HG02678 (cell line): ENCODE measurements around the gene CLCA2.

Experiments
- ATAC-seq: cut with Tn5 transposase; IDR thresholded peaks from one replicate; pipeline ENCODE4 v1.9.1; 2021; ENCODE audit warnings: mild to moderate bottlenecking, moderate library complexity; ENCODE audit not compliant: unreplicated experiment

Gene CLCA2

DNA sequence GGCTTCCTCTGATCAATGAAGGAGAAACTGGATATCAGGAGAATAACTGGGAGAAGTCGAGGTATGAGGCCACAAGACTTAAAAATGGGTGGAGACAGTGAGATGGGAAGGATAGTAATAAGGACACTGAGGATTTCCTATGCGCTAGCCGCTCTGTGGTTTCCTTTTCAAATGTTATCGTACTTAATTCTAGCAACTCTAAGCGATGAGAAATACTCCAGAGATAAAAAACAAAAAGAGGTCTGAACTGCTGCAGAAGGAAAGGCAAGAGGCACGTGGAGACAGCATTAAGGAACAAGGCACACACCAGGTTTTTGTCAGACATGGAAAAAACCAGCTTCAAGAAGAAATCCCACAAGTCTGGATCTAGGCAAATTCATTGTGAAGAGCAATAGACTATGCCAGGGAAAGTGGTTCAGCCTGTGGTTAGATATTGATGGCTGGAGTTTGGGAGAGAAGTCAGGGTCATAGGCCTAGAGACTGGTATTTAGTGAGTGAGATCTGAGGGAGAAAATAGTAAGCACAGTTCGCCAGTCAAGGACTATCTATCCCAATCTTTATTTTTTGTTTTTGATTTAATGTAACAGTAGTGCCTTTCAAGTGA lies 5.3 kb downstream of the CLCA2 start:
- no peak for ATAC-seq

DNA sequence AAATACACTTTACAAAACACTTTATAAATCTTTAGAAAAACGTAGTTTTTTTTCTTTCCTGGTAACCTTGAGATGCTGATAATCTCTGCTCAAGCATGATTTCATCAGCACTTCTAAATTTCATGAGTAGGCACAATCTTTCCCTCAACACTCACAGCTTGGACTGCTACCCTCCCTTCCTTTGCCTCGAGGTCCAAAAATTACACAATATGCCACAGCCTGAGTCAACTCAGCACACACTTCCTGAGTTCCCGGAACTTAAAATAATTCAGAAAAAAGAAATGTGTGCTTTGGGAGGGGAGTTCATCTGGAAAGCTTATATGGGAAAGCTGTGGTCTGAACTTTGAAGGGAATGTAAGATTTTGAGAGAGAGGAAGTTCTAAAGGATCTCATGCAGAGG lies 5.9 kb downstream of the CLCA2 start:
- no peak for ATAC-seq

DNA sequence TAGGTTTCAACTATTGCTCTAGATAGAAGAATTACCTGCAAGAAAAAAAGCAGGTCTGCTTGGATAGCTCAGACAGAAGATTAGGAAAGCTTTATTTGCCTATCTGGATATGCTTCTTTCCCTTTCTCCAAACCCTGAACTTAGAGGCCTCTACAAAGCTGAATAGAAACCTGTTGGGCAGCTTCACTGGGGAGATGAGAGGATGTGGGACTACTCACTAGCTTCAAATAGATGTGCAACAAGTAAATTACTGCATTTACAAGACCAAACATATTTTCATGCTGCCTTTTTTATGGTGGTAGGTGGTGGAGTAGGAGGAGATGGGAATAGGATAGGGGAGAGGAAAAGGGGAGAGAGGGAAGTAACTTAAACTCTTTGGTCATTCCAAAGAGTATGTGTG lies 6.4 kb downstream of the CLCA2 start:
- ATAC-seq, result no peak

- no peak for ATAC-seq
Observed at GRCh38 chr1:86434059-86434458, 10.1 kb downstream of the CLCA2 start.

- ATAC-seq, result no peak
Observed at GRCh38 chr1:86435327-86435726, 11.4 kb downstream of the CLCA2 start.

GRCh38 chr1:86436041-86436440 lies 12.1 kb downstream of the CLCA2 start:
- no peak for ATAC-seq

DNA sequence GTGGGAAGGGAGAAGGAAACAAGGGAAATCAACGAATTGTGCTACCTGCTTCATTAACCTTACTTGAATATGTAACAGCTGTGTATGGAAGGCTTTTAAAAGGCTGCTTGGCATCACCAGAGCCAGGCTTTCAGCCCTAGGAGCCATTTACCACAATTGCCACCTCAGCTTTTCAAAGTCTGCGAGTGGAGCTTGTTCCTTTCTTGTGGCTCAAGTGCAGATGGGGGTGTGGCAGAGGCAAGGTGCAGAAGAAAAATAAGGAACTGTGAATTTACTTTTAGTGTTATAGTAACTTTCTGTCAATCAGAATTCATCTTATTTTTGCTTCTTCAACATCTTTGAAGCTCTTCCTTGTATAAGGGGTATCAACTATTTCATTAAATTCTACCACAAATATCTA lies 17.6 kb downstream of the CLCA2 start:
- ATAC-seq, result no peak

GRCh38 chr1:86441997-86442396 lies 18.0 kb downstream of the CLCA2 start:
- no peak for ATAC-seq

DNA sequence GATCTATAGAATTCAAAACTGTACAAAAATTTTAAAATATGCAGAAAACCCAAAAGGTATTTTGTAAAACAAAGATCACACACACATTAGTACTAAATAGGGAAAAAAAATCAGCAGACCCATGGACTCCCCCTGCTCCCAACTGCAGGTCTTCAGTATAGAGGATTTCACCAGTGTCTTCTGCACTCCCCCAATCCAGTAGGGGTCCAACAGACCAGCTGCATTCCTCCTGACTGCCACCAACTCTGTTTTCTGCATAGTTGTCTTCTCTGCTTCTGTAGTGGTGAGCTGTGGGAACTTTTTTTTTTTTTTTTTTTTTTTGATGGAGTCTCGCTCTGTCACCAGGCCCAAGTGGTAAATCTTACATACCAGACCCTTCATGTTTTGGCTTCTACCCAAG lies 21.9 kb downstream of the CLCA2 start:
- ATAC-seq, result no peak

DNA sequence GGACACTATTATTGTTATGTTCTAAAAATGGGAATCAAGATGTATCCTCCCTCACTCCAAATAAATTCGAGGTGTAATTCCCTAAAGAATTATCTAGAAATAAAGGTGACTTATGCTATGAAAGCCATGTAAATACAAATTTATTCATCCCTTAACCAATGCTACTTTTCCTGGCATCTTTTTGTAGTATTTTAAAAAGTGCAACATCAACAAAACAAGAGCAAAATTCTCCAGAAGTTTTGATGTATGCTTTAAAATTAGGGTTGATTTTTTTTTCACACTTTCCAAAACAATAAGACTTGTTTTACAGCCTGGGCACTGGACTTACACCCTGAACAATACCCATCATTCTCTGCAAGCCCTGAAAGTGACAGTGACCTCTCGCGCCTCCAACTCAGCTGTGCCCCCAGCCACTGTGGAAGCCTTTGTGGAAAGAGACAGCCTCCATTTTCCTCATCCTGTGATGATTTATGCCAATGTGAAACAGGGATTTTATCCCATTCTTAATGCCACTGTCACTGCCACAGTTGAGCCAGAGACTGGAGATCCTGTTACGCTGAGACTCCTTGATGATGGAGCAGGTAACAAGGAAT lies 23.3 kb downstream of the CLCA2 start:
- ATAC-seq, result no peak

- ATAC-seq, result no peak
Observed at GRCh38 chr1:86448670-86449069, 24.7 kb downstream of the CLCA2 start.

- no peak for ATAC-seq
Observed at GRCh38 chr1:86449103-86449502, 25.1 kb downstream of the CLCA2 start.

- no peak for ATAC-seq
Observed at GRCh38 chr1:86450847-86451246, 26.9 kb downstream of the CLCA2 start.

DNA sequence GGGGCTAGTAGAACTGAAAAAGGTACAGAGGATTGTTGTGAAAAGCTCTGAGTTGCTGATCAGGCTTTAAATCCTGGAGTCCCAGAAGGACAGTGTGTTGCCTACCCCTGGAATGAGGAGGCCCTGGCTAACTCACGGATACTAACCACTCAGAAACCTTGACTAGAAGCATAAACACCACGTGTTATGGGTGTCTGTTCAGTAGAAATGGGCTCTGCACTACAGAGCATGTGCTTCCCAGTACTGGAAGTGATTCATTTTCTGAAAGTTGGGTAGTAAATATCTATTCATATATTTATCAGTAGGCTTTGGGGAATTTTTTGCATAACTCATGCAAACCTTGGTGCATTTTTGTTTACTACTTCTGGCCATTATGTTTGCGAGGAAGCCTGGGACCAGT lies 29.7 kb downstream of the CLCA2 start:
- no peak for ATAC-seq

DNA sequence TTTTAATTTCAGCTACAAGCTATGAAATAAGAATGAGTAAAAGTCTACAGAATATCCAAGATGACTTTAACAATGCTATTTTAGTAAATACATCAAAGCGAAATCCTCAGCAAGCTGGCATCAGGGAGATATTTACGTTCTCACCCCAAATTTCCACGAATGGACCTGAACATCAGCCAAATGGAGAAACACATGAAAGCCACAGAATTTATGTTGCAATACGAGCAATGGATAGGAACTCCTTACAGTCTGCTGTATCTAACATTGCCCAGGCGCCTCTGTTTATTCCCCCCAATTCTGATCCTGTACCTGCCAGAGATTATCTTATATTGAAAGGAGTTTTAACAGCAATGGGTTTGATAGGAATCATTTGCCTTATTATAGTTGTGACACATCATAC lies 31.1 kb downstream of the CLCA2 start:
- no peak for ATAC-seq

DNA sequence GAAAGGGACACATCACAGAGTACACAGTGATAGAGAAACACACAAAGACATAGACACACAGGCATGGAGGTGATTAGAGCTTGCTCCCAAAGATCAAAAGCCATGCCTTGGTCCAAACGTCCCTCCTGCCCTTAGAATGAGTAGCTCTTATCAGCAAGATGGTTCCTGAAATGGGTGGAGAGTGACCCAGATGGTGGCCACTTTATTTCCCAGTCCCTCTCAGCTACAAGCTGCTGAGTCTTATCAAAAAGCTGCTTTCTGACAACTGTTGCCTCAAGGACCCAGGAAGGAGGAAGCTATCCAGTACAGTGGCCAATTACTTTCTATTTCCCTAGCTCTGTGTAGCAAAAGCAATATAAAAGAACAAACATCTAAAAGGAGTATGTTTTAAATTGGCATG lies 37.0 kb downstream of the CLCA2 start:
- no peak for ATAC-seq

GRCh38 chr1:86461482-86461881 lies 37.5 kb downstream of the CLCA2 start:
- no peak for ATAC-seq

GRCh38 chr1:86464819-86465218 lies 40.8 kb downstream of the CLCA2 start:
- no peak for ATAC-seq

DNA sequence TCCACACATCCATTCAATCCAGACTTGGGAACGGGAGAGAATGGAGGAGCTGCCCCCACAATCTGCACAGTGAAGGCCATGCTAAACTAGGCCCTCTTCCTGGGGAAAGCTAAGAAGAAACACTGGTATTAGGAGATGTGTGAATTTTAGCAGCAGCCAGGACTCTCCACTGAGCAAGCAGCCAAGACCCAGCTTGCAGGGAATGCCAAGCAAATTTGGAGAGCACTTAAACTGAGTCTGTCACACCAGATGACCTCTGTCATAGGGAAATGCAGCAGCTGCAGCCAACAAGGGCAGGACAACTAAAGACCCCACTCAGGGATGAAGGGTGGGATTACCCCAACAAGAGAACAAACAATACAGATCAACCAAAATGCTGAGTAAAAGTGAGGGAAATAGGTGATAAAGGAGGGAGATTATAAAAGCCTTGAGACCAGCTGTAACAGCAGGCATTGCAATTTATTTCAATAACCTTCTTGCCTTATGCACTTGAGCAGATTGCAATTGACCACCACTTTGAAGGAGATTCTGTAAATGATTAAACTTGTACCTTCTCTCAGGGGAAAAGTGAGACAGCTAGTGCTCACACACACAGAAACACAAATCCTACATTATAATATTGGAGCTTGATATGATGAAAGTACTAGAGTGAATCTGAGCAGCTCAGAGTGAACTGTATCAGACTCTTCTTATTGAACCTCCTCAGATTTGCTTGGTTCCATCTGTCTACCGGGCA lies 42.3 kb downstream of the CLCA2 start:
- no peak for ATAC-seq

DNA sequence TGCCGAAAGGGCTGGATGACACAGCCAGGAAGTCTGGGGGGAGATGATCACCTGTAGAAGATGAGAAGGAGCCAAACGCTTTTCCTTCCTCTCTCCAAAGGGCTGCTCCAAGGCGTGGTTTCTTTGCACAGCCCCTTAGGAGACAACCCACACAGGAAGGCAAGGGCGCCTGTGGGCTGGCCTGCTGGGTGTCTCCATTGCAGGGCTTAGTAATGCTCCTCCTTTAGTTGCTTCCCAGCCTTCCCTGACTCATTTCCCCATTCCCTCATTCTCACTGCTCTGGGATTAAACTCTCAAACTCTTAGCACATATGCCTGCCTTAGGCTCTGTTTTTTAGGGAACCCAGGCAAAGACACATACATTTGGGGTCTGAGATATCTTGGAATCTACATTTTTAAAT lies 43.0 kb downstream of the CLCA2 start:
- ATAC-seq, result no peak

- no peak for ATAC-seq
Observed at GRCh38 chr1:86468501-86468977, 44.6 kb downstream of the CLCA2 start, which contains the start of gene CLCA1. Gene CLCA1 (plus strand): TSS chr1:86468927. CDS start chr1:86468972, 45 bp downstream.

- no peak for ATAC-seq
Observed at GRCh38 chr1:86470859-86471258, 46.9 kb downstream of the CLCA2 start.
